Activated CD4-positive, alpha-beta T cell treated with anti-CD3 and anti-CD28 coated beads for 1 hour (primary cell): ENCODE results near the gene SYTL2.
A peak's percentile ranks its signal among the peaks of the same experiment; 100 is the strongest.

ENCODE experiments used
- DNase-seq: peaks from one replicate; pipeline ENCODE4 v3.0.0-alpha.2; 2020

SYTL2 gene

DNA sequence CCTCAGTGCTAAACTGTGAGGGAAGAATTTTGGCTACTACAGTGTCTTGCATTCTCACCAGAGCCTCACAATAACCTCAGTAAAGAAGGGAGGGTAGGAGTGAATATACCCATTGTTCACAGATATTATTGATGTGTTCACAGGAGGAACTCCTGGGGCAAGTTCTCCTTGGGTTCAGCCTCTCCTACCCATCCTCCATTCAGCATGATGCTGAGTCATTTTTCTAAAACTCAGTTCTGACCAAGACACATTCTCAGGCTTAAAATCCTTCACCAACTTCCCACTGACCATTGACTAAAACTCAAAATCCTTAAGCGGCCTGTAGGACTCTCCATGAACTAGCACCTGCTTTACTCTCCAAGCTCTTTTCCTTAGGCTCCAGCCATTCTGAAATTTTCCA lies 48.7 kb downstream of the SYTL2 start:
- no peak for DNase-seq

- no peak for DNase-seq
These were observed 51.0 kb downstream of the SYTL2 start for GRCh38 chr11:85759915-85760314.

DNA sequence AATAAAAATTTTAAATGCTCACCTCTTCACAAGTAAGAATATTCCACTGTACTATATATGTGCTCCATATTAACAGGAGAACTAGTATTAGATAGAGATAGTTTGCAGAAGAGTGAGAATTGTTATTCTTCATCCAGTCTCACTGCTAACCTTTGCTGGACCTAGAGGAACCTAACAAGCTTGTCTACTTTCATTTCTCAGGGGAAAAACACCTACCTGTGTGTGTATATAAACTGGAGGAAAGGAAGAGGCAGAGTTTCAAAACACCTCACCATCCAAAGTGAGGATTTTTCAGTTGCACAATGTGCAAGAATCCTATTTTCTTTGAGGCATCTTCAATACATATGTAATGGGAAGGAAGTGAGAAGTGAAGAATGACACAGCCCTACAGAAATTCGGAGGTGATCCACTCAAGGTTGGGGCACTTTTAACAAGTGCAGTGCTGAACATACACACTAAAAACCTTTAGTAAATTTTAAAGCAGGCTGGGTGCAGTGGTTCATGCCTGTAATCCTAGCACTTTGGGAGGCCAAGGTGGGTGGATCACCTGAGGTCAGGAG lies 52.4 kb downstream of the SYTL2 start:
- DNase-seq: no peak

- no peak for DNase-seq
These were observed 52.9 kb downstream of the SYTL2 start for GRCh38 chr11:85758026-85758425.

DNA sequence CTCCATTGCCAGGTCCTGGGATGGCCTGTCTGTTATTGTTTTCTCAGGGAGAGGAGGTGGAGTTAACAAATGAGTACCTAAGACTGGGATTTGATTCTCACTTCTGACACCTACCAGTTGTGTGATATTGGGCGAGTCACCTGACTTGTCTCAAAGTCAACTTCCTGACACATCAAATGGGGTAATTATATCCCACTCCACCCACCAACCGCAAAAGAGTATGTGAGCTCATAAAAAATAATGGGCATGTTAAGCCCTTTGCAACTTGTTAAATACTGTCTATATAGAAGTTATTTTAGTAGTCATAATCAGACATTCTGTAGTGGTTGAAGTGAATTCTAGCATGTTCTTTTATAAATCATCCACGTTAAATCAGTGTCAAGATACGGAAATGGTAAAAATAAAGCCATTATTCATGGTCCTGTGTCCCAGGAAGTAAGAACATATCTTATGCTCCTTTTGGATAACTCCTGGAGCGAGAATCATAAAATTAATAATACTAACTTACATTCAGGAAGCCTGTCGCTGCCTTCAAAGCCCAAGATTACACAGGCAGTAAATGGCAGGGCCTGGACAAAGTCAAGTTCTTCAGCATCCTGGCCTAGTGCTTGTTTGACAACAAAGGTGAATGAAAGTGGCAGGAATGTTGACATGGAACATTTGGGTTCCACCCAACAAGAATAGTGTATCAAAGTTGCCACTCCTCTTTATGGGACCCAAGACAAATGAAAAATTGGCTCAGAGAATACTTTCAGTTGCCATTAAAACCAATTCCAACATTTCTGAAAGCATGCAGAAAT lies 54.3 kb downstream of the SYTL2 start:
- DNase-seq: no peak

GRCh38 chr11:85755701-85756100 lies 55.2 kb downstream of the SYTL2 start:
- DNase-seq: no peak

- no peak for DNase-seq
These were observed 55.7 kb downstream of the SYTL2 start for GRCh38 chr11:85755285-85755684.

DNA sequence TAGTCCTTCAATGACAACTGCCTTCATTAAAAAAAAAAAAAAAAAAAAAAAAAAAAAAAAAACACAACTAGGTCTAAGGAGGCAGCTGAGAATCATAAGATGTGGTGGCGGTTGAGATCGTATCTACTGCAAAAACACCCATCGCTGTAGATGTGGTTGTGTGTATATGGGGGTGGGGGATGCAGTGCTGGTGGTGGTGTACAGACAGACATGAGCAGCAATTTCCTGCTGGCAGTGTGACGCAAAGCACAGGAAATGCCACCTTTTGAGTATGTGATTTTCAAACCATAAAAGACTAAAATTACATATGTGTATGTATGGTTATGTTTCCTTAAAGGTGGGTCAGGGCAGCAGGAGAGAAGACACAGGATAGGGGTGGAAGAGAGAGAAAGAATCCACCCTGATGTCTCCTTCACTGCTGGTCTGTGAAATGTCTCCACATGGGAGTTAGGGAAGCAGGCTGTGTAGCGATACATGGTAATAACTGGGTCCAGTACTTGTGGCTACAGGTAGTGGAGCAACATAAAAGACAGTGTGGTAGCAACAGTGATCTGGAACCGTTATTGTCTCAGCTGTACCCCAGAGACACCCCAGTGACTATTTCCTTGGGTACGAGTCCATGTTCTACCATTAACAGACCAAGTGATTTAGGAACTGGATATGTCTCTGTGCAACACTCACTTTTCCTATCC lies 57.9 kb downstream of the SYTL2 start:
- peak; percentile 82 for DNase-seq

DNA sequence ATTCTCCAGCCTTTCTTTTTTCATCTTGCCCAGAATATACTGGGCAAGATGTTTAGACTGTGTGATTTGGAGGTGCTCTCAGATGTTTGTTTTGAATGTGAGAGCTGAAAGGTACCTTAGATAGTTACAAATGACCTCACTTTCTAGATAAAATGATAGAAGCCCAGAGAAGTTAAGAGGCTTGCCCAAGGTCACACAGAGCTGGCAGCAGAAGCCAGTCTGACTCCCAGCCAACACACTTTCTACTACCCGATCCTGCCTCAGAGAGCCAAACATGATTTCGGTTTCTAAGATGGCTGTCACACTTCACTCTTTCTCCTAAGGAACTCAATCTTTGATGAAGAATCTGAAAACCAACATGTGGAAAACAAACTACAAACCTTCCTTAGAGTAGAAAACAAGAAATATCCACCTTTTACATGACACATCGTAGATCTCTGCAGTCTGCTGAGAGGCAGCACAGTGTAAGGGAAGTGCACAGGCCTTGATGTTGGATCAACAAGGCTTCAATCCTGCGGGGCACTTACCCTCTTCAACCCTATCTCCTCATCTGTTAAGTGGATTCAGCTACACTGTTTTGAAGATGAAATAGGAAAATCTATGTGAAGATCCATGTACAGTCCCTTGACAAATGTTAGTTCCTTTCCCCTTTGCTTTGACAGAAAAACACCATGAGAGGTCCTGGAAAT lies 58.6 kb downstream of the SYTL2 start:
- DNase-seq: no peak

- no peak for DNase-seq
These were observed 59.2 kb downstream of the SYTL2 start for GRCh38 chr11:85751724-85752123.

DNA sequence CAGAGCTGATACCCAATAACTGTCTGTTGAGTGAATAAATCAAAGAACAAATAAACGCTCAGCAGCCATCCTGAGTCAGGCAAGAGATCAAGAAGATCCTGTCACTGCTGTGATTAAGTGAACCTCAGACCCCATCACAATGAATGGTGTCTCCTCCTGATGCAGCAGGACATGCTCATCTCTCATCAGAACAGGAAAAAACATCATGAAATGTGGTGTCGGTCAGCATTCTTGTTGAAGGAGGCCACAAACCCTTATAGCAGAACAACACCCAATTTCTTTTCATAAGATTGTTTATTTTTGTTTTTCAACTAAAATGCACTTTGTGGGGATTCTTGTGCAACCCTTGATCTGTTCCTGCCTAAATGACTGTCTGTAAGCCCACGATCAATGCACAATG lies 60.3 kb downstream of the SYTL2 start:
- no peak for DNase-seq

DNA sequence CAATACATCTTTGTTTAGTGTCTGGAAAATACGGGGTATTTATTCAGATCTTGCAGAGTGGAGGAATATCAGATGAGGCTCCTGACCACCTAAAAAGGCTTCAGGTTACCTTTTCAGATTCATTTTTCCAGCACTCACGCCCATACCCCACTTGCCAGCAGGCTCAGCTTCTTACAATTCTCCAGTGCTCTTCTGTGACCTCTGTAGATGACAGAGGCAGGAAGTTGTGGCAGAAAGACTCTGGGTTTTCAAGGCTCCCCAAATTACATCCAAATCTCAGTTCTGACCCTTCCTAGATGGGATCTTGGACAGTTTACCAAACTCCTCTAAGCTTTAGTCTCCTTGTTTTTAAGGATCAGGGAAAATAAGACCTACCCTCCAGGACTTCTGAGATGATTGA lies 61.1 kb downstream of the SYTL2 start:
- no peak for DNase-seq

DNA sequence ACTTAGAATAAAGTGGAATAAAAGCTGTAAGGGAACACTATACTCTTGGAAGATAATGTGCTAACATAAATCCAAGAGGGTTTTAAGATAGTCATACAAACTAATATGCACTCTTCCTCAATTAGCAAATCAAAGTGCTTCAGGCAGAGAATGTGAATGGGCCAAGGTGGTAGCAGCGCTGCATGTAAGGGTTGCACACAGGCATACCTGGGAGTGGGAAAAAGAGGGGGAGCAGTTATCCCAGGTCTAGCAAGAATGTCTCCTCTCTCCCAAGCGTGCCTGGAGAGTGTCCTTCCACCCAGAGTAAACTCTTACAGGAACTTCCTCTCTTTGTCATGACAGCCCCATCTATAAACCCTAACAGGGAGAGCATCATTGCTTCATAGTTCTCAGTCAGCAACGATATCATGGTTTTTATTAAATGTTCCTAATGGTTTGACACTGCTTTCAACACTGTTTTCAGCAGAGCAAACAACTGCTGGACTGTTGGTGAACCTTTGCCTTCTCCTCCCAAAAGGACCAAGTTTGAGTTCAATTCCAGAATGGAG lies 61.6 kb downstream of the SYTL2 start:
- DNase-seq: no peak

DNA sequence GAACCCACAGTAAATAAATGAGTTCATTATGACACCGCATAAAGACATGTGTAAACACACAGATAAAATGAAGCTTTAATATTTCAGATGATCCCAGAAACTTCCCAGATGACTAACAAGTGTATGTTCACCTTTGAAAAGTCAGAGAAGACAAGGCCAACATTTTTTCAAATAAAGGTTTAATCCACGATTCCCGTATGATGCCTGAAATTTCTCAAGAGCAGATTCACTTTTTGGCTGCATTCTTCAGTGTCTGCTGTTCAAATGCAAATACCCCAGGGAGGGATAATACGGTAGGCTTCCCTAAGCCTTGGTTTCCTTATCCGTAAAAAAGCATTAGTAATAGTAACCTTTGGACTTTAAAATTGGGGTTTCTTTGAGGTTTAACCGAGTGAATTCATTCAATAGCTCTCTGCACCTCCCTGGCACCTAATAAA lies 62.5 kb downstream of the SYTL2 start:
- DNase-seq: no peak

- no peak for DNase-seq
These were observed 64.3 kb downstream of the SYTL2 start for GRCh38 chr11:85746670-85747069.

DNA sequence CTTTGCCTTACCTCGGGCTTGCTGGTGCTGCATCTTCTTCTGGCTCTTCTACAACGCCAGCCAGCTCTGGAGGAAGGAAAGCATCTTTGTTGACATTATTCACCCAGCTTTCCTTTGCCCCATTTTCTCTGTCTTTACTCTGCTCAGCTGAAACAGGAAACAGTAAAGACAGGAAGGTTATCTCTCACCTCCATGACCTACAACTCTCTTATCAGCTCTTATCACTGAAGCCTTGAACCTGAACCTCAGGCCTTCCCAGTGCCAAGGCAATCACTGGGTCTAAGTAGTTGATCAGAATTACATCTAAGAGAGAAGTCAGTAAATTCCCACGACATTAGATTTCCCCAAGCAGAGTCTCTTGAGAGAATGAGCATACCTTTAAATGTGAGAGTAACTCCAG lies 65.3 kb downstream of the SYTL2 start:
- no peak for DNase-seq

DNA sequence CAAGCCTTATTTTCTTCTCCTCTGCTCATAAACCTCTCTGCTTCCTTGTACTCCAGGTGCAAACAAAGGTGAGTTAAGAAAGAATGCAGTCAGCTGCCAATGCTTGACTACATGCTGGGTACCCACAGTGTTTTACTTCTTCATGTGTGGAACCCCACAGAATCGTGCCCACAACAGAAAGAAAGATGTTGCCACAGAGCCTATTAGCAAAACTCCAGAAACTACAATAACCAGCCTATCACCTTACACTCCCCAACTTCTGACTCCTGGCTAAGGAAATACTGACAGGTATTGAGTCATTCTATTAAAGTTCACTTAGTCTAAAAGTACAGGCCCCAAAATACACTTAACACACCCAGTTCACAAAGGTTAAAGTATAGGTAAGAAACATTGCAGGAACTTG lies 68.1 kb downstream of the SYTL2 start:
- no peak for DNase-seq

DNA sequence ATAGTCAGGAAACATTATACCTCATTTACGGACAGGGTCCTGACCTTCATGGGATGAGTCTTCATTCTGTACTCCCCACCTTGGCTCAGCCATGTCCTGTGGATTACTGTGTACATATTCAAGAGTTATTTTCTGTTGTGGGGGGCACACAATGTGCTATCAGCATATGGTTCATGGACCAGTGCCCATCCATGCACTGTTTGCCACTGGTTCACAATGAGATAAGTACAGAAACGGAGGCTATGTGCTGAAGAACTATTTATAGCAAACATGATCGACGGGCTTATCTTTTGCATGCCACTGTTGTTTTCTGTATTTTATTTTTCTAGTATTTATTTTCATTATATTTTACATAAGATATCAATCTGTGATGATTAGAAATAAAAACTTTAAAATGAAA lies 68.6 kb downstream of the SYTL2 start:
- DNase-seq: no peak

DNA sequence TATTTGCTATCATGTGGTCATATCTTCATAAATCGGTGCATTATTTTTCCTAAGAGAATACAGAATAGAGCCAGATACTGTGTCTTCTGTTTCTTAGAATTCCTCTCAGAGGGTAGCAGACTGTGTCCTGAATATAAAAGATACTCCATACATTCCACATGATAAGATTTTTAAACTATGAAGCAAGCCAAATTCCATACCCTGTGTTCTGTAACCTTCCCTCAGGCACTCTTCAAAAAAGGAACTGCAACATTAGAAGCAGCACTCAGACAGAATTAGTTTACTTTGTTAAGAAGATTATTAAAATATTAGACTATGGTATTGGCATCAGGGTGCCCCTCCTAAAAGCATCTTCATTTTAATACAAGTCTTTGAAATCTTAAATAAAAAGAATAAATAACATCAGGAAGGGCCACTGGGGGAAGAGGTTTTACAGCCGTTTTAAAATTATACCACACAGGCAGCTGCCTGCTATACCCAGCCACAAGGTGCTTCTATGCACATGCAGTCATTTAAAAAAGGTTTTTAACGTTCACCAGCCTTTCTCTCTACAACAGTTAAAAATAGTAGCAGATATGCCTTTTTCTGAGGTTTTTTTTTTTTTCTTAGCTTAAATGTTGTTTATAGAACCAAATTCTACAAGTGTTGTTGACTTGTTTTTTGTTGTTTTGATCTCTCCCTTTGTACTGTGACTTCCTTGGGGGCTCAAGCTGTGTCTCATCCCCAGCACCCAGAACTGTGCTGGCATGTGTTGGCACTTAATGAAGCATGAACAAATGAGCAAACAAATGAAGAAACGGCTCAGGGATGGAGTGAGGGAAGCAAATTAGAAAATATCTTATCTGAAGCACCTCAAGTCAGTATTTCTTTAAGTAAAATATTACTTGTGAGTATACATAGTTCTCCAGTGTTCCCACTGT lies 70.2 kb downstream of the SYTL2 start:
- DNase-seq: no peak

- DNase-seq: no peak
These were observed 73.2 kb downstream of the SYTL2 start for GRCh38 chr11:85737738-85738137.

DNA sequence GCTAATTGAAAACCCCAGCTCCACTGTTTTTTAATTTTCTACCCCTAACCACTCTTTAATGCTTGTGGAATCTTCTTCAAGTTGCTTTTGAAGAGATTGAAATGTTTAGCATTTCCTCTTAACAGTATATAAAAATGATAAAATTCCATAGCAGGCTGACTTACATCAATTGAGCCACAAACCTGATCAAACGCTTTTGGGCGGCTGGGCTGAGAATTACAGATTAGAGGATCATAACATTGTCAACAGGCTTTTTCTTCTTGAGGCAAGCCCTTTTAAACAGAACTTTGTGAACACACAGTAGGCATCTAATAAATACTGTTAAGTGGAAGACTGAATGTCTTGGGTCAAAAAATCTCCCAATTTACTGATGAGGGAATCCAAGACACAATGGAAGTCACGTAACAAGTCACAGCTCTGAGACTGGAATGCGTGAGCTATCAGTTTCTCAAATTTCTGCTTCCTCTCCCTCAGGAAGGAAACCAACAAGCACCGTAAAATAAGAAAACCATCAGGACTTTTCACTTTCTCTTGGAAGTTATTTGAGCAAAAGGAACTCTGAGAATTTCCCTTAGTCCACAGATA lies 75.0 kb downstream of the SYTL2 start:
- no peak for DNase-seq

DNA sequence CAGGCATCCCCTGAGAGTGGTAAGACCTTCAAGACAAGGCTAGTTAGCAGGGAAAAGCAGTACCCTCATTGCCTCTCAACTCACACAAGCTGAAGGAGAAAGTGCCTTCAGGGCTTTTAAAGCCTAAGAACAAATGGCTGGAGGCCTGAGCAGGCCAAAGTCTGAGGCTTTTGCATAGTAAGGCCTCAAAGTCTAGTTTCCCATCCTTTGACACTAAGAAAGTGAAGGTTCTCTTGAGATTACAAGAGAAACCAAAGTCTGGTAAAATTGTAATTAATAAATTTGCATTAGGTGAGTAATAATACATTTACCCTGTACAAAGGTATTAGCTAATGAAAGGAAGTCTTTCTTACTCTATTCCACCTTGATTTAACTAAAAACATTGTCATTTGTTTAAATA lies 78.0 kb downstream of the SYTL2 start:
- DNase-seq: no peak
